Activated naive CD4-positive, alpha-beta T cell treated with anti-CD3 and anti-CD28 coated beads, Interleukin-2, amount 50 U/mL, for 16 hours (primary cell): ENCODE measurements around the gene CLPX.
A peak's percentile ranks its signal among the peaks of the same experiment; 100 is the strongest.
"Not testable (repeated sequence)": the region's sequence is repeated elsewhere in the genome, so short reads cannot be mapped to it uniquely, and the experiment has no call there.

Source experiments
- DNase-seq: peaks from one replicate; pipeline ENCODE4 v3.0.0-alpha.2; 2020

CLPX gene

DNA sequence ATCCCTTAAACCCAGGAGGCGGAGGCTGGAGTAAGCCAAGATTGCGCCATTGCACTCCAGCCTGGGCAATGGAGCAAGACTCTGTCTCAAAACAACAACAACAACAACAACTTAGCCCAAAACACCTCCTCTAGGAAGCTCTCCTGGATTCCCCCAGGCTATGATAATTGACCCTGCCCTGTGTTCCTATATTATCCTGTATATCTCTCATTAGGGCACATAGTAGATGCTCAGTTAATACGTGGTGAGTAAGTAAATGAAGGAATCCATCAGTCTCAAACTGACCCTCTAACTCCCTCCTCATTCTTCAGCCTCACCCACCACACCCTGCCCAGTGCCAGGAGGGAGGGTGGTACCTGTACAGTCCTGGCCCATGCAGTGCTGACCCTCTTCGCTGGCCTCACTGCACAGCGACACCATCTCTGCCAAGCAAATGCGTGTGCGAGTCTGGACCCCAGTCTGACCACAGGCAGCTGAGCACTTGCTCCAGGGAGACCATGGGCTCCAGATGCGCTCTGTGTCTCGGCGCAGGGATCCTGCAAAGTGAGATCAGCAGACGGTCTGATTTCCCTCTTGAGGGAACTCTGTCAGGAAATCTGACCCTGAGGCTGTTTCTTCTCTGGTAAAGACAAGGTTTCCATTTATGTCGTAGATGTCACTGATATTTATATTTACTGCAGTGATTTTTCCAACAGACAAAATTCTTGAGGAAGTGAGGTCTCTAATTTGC is 20.0 kb upstream of the CLPX start:
- no peak for DNase-seq

DNA sequence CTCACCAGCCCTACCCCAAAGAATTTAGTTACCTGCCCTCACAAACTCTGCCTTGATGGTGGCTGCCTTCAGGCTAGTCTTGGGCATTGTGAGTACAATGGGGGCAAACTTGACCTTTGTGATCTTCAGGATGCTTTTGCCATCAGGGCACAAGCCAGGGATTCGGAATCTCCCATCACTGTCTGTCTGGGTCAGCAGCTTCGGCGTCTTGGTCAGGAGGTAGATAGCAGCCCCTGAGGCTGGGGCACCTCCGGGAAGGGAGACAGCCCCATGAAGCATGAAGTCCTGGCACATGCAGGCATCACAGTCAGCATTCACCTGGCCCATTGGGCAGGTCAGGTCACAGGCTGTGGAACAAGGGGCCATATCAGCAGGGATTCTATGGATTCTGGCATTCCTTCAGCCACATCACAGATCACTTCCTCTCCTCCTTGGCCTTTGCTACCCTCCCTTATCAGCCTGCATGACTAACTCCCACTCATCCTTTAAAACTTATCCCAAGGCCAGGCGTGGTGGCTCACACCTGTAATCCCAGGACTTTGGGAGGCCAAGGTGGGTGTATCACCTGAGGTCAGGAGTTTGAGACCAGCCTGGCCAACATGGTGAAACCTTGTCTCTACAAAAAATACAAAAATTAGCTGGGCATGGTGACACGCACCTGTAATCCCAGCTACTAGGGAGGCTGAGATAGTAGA is 19.2 kb upstream of the CLPX start:
- no peak for DNase-seq

- DNase-seq: no peak
Observed at GRCh38 chr15:65201918-65202317, 16.8 kb upstream of the CLPX start.

DNA sequence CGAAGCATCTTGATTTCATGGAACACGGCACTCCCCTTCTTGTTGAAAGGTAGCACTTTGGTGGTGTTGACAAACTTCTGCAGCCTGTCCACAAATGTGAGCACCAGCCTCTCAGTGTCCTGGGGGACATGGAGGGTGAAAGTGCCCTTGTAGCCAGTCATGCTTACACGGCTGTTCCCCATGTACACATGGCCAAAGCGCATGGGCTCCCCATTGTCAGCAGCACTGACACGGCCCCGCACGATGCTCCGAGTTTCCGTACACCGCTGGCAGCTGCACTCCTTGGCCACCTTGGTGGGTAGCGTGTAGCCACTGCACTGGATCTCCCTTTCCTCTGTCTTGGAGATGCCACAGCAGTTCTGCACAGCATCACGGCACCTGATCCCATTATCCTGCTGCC is 13.4 kb upstream of the CLPX start:
- no peak for DNase-seq

DNA sequence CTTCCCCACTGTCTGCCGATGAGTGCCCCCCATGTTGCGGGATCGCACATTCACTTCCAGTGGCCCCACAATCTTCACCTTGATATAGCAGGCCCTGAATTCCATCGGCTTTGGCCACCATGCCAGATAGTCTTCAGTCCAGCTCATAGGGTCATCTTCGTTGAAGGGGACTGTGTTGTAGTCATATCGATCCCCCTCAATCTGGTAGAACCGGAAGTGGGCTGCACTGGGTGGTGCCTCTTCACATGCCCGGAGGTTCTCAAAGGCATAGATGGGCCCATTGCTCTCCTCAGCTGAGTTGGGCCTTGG is 12.1 kb upstream of the CLPX start:
- DNase-seq: no peak

DNA sequence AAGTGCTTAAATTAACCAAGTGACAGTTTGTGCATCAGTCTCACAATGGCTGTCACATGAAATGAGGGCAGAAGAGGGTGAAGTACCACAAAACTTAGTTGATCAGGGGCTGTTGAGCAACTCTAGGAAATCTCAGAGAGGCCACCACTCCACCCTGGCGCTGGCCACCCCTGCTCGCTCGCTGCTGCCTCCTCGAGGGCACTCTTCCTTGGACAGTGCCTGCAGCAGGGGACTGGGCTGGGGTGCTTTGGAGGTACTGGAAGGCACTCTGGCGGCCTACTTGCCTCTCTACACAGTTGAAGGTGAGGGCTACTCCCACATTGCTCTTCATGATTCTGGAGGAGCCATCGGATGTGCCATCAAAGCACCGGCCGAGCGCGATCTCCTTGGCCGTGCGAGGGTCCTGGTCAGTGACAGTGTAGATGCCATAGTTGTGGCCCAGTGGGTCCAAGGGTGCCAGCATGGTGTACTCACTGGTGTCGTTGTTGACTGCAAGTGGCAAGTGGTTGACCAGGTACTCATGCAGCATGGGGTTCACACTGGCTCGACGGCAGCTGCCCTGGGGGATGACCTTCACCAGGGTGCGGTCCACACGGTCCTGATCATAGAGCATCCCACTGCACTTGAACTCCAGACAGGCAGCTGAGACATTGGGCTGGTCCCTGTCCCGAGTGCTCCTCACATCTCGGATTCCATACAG is 11.6 kb upstream of the CLPX start:
- DNase-seq: no peak

- no peak for DNase-seq
Observed at GRCh38 chr15:65195548-65195923, 10.4 kb upstream of the CLPX start.

- no peak for DNase-seq
Observed at GRCh38 chr15:65194826-65195547, 9.8 kb upstream of the CLPX start.

DNA sequence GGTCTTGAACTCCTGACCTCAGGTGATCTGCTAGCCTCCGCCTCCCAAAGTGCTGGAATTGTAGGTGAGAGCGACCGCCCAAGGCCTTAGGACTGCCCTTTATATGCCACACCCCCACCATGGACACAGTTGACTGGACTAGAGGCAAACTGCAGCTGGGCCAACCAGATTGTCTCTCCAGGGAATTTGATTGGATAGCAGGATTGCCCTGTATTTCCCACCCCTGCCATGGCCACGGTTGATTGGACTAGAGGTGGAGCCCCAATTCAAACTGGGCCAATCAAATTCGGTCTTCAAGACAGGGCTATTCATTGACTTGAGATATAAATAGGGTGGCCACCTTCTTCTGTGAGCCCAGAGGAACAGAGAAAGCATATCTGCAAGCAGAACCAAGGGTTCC is 6.9 kb upstream of the CLPX start:
- no peak for DNase-seq

DNA sequence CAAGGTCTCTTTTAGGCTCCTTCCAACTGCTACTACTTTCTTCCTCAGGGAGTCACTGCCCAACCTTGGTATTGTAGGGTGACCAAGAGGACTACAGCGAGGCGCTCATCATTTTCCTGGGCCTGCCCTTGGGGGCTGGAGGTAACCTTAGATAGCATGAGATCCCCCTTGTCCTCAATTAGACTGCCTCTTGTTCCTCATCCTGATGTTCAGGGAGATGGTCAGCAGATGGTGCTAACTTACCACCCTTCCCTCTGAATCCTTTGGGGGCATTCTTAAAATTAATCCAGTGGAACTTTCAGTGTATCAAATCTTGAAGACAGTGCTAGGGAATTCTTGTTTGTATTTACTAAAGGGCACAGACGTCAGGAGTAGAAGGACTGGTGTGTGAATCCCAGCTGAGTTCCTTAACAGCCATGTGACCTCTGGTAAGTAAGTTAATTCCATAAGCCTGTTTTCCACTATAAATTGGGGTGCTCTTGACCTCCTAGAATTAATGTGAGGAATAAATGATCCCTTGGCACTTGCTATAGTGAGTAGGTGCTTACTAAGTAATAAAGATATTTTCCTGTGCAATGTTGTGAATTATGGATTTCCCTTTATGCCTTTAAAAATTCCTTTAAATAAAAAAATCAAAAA is 4.1 kb upstream of the CLPX start:
- no peak for DNase-seq

- not testable (repeated sequence) for DNase-seq
Observed at GRCh38 chr15:65188472-65188871, 3.3 kb upstream of the CLPX start.

- peak; percentile 29 for DNase-seq
Observed at GRCh38 chr15:65184305-65184867, 756 bp downstream of the CLPX start.

DNA sequence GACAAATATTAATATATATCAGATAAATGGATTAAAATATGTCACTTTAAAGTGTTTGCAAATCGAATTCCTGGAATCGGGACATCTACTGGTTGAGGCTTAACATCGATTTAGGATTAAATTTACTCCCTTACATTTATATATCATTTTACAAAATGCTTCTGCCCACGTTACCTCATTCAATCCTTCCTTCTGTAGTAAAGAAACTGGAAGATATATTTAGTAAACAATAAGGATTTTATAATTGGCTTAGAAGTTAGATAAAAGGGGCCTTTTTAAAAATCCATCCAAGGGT is 1.3 kb downstream of the CLPX start:
- DNase-seq: no peak

- no peak for DNase-seq
Observed at GRCh38 chr15:65182538-65182937, 2.6 kb downstream of the CLPX start.

DNA sequence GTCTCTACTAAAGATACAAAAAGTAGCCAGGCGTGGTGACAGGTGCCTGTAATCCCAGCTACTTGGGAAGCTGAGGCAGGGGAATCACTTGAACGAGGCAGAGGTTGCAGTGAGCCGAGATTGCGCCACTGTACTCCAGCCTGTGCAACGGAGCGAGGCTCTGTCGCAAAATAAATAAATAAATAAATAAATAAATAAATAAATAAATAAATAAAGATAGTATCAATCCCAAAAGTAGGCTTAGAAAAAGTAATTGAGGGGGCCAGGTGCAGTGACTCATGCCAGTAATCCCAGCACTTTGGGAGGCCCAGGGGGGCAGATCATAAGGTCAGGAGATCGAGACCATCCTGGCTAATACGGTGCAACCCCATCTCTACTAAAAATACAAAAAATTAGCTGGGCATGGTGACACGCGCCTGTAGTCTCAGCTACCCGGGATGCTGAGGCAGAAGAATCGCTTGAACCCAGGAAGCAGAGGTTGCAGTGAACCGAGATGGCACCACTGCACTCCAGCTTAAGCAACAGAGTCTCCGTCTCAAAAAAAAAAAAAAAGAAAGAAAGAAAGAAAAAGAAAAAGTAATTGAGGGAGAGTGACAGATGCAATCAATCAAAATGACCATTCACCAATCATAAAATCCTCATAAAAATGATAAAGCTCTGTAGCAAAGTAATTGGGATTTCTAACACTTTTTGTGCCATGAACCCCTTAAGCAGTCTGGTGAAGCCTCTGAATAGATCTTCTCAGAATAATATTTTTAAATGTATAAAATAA is 3.4 kb downstream of the CLPX start:
- not testable (repeated sequence) for DNase-seq

- no peak for DNase-seq
Observed at GRCh38 chr15:65180167-65180566, 5.0 kb downstream of the CLPX start.

DNA sequence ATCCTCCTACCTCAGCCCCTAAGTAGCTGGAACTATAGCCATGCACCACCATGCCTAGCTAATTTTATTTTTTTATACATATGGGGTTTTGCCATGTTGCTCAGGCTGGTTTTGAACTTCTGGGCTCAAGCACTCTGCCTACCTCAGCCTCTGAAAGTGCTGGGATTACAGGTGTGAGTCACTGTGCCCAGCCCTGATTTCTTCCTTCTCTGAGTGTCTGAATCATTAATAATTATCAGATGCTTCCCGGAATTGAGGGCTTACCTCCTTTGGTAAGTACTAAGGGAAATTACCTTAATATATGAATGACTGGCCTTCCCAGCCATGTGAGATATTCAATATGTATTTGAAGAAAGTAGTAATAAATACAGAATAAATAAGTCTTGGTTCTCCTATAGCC is 7.2 kb downstream of the CLPX start:
- DNase-seq: no peak

DNA sequence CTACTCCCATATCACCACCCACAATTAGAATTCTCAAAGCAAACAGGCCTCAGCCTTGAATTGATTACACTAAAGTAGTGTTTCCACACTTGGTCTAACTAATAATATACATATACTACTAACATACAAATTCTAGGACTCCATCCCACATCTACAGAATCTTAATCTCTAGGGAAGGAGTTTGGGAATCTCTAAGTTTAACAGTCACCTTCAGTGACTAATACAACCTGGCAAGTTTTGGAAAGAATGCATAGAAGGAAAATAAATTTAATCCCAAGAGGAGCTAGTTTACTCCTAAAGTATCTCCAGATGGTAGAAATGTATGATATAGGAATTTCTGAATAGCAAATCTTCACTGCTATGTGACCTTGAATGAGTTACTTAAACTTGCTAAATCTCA is 9.1 kb downstream of the CLPX start:
- no peak for DNase-seq

DNA sequence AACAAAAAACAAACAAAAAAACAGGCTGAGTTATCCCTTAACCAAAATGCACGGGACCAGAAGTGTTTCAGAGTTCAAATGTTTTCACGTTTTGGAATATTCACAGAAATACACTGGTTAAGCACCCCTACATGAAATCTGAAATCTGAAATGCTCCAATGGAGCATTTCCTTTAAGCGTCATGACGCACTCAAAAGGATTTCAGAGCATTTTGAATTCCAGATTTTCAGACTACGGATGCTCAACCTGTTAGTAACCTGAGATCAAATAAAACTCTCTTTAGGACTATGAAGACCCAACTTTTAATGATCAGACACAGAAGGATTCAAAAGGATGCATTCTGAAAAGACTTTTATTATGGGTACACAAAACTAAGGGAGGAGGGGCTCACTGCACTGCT is 9.6 kb downstream of the CLPX start:
- no peak for DNase-seq

GRCh38 chr15:65174509-65174908 is 10.6 kb downstream of the CLPX start:
- no peak for DNase-seq

DNA sequence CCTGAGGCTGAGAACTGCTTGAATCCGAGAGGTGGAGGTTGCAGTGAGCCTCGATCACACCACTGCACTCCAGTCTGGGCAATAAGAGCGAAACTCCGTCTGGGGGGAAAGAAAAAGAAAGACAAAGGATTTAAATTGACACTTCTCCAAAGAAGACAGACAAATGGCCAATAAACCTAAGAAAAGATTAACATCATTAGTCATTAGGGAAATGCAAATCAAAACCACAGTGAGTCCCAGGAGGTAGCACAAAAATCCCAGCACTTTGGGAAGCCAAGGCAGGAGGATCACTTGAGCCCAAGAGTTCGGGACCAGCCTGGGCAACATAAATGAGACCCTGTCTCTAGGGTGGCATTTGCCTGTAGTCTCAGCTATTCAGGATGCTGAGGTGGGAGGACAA is 12.6 kb downstream of the CLPX start:
- DNase-seq: no peak

GRCh38 chr15:65171428-65171827 is 13.7 kb downstream of the CLPX start:
- DNase-seq: no peak
